H1 (cell line): Measurements from ENCODE around the gene CSGALNACT2. TPM values are rescaled to one million over a fixed set of nuclear protein-coding genes. Genes with fewer than 3 reads are reported as not detected.

Experiments used
- KDM4A ChIP-seq: IDR thresholded peaks from one replicate; pipeline ENCODE4 v1.7.1; 2012; ENCODE audit warnings: low read depth, mild to moderate bottlenecking, moderate library complexity, low read length, inconsistent platforms; ENCODE audit not compliant: severe bottlenecking
- polyA plus RNA-seq, 7 experiments: library from polyadenylated mRNA; depleted of rRNA in 3 of 7; stranded (reverse) in 5 of 7; unstranded in 2 of 7; fragments of >200 nt in 5 of 7; fragments of 200-250 nt in 2 of 7; gene quantifications; 1 replicate in 5 of 7; 2 replicates in 1 of 7; 4 replicates in 1 of 7; pipeline versions ENCODE4 v1.2.1 to v1.2.3, GENCODE V29; 2011 to 2013; ENCODE audit warnings: missing spikeins in 2 of 7, mixed read lengths in 2 of 7
- total RNA-seq: library from RNA; stranded (reverse); fragmentation: NEBNext Ultra II Directional; extraction: Animal tissue kit (Norgen Biotek cat#: 25700); gene quantifications from 2 replicates; pipeline ENCODE4 v1.2.1, GENCODE V29; 2021

The CSGALNACT2 gene
- total and polyA plus RNA-seq, 2 of the 8 experiments (the other 6 are each of a cell fraction or from before 2014, with no cell fraction given): 2.6 to 5.3 TPM

DNA sequence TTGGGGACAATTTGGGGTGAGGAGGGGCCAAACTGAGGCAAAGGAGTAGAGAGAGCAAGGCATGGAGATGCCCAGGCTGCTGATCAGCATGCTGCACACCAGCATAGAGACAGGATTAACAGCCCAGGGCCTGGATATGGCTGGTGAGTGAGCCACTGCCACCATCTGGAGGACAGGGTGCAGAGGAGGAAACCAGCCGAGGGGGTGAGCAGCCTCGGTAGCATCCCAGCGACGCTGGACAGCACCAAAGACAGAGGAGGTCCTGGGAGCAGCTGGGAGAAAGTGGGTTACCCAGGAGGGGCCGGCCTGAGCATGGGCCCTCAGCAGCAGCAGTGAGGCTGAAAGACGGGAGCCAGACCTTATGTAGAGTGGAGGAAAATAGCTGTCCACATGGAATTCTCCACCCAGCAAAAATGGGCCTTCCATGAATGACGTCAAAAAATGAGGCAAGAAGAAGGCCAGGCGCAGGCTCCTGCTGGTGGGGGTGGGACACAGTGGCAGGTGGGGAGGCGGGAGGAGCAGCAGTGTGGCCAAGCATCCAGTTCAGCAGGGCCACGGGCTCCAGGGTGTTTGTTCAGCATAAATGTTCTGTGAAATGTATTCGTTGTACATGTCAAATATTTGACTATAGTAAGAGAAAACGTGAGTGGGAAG, 44.7 kb upstream of the CSGALNACT2 start (continued):
- TF ChIP-seq KDM4A: no peak
- TF ChIP-seq, all 59 proteins: peak for 2
